ENCODE measurements around the gene ATN1.
A peak's percentile ranks its signal among the peaks of the same experiment; 100 is the strongest.
"Not testable (repeated sequence)": the region's sequence is repeated elsewhere in the genome, so short reads cannot be mapped to it uniquely, and the experiment has no call there.

Gene ATN1

GRCh38 chr12:6927379-6928021 is at the start of gene ATN1:
Gene ATN1 (plus strand): TSS chr12:6927959. CDS start chr12:6934002, 6,043 bp downstream.
- peak; percentile 46 for DNase-seq

GRCh38 chr12:6879824-6880223 is 47.9 kb upstream of the ATN1 start:
- not testable (repeated sequence) for DNase-seq

GRCh38 chr12:6883252-6883651 is 44.5 kb upstream of the ATN1 start:
- DNase-seq, result no peak

GRCh38 chr12:6883683-6884082 is 44.1 kb upstream of the ATN1 start:
- DNase-seq, result no peak

- no peak for DNase-seq
Measured at GRCh38 chr12:6884539-6884938, 43.2 kb upstream of the ATN1 start.

GRCh38 chr12:6886206-6886999 is 41.4 kb upstream of the ATN1 start:
- DNase-seq, result not testable (repeated sequence)

GRCh38 chr12:6887460-6887859 is 40.3 kb upstream of the ATN1 start:
- DNase-seq, result no peak

- no peak for DNase-seq
Measured at GRCh38 chr12:6888360-6888759, 39.4 kb upstream of the ATN1 start.

- DNase-seq, result not testable (repeated sequence)
Measured at GRCh38 chr12:6888794-6889193, 39.0 kb upstream of the ATN1 start.

GRCh38 chr12:6889775-6890573 is 37.8 kb upstream of the ATN1 start:
- DNase-seq, result not testable (repeated sequence)

GRCh38 chr12:6890789-6891645 is 36.7 kb upstream of the ATN1 start:
- peak; percentile 99 for DNase-seq

GRCh38 chr12:6891646-6892001 is 36.1 kb upstream of the ATN1 start:
- DNase-seq, result no peak

GRCh38 chr12:6892683-6893082 is 35.1 kb upstream of the ATN1 start:
- DNase-seq, result not testable (repeated sequence)

GRCh38 chr12:6894321-6894720 is 33.4 kb upstream of the ATN1 start:
- DNase-seq, result no peak

GRCh38 chr12:6896846-6897435 is 30.8 kb upstream of the ATN1 start:
- DNase-seq, result no peak

GRCh38 chr12:6899427-6899826 is 28.3 kb upstream of the ATN1 start:
- DNase-seq, result no peak

GRCh38 chr12:6899837-6900519 is 27.8 kb upstream of the ATN1 start:
- no peak for DNase-seq

GRCh38 chr12:6902448-6902847 is 25.3 kb upstream of the ATN1 start:
- no peak for DNase-seq

- no peak for DNase-seq
Measured at GRCh38 chr12:6903722-6904121, 24.0 kb upstream of the ATN1 start.

GRCh38 chr12:6904280-6905276 is 23.2 kb upstream of the ATN1 start, which contains the start of gene LRRC23:
Gene LRRC23 (plus strand): TSS chr12:6904822. CDS start chr12:6905634, 812 bp downstream.
- peak; percentile 95 for DNase-seq
